Upper lobe of right lung (tissue), 1 donor: ENCODE measurements around the gene ZBTB44. TPM values are rescaled to one million over a fixed set of nuclear protein-coding genes. Genes with fewer than 3 reads are reported as not detected.
"Not testable (repeated sequence)": the region's sequence is repeated elsewhere in the genome, so short reads cannot be mapped to it uniquely, and the experiment has no call there.

ENCODE experiments used
- ATAC-seq: fragments of 200-7000 bp; cut with Tn5 transposase; one replicate; pipeline ENCODE4 v1.9.1; 2020; ENCODE audit warnings: mild to moderate bottlenecking, moderate library complexity
- DNase-seq: peaks from one replicate; pipeline ENCODE4 v3.0.0-alpha.2; 2020
- H3K27ac ChIP-seq: fragments of 200-600 bp; one replicate; pipeline ENCODE4 v1.8.0; 2022
- H3K27me3 ChIP-seq: fragments of 200-600 bp; one replicate; pipeline ENCODE4 v1.8.0; 2022; ENCODE audit warnings: mild to moderate bottlenecking
- H3K36me3 ChIP-seq: fragments of 200-600 bp; one replicate; pipeline ENCODE4 v1.8.0; 2022
- H3K4me1 ChIP-seq: fragments of 200-600 bp; one replicate; pipeline ENCODE4 v1.8.0; 2022
- H3K4me3 ChIP-seq: fragments of 200-600 bp; one replicate; pipeline ENCODE4 v1.8.0; 2022; ENCODE audit warnings: mild to moderate bottlenecking
- H3K9me3 ChIP-seq: fragments of 200-600 bp; one replicate; pipeline ENCODE4 v1.8.0; 2022
- intact Hi-C: fragments of 100-400 bp; cut with DNase I; formaldehyde crosslinking; loops from one replicate; pipeline ENCODE4 v1.11.0; 2022
- total RNA-seq: library from RNA; stranded (reverse); fragmentation: NEBNext Ultra II Directional; extraction: Animal tissue kit (Norgen Biotek cat#: 25700); gene quantifications from one replicate; pipeline ENCODE4 v1.2.1, GENCODE V29; 2021
- TF ChIP-seq, protein P1 (sequence below): fragments of 200-600 bp; IDR thresholded peaks from one replicate; pipeline ENCODE4 v1.8.0; 2022; ENCODE audit warnings: antibody characterized with exemption
- donor health status: DM: no; HTN: yes; CAD: no; lungs with severe emphysema.

ZBTB44 gene
- total RNA-seq, 1 donor from 2014 or later, result 52.9 TPM

DNA sequence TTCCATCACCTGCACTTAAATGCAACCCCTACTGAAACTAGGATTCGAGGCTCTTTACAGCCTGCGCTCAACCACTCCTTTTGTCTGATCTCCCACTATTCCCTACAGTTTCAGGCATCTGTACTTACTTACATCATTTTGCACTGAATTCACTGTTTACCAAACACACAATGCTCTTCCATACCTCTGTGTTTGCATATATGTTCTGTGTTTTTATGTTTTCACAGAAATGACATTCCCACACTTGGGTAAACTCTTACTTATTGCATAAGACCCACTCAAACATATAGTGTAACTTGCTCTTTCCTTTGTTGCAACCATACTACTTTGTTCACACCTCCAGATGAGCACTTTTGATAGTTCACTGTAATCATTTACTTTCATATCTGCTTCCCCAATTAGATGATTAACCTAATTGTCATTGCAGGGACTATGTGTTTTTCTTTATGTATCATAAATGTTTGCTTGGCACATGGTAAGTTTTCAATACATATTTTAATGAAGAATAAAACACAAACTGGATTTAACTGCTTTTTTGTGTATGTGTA is 54.6 kb downstream of the ZBTB44 start:
- peaks cover 17% of the 10 kb centered on the region for H3K36me3 ChIP-seq
- no peaks in the 10 kb centered on the region for H3K4me1 ChIP-seq
- no peaks in the 10 kb centered on the region for H3K9me3 ChIP-seq
- DNase-seq (no peak), ATAC-seq (no peak)
- TF ChIP-seq, protein P1, sequence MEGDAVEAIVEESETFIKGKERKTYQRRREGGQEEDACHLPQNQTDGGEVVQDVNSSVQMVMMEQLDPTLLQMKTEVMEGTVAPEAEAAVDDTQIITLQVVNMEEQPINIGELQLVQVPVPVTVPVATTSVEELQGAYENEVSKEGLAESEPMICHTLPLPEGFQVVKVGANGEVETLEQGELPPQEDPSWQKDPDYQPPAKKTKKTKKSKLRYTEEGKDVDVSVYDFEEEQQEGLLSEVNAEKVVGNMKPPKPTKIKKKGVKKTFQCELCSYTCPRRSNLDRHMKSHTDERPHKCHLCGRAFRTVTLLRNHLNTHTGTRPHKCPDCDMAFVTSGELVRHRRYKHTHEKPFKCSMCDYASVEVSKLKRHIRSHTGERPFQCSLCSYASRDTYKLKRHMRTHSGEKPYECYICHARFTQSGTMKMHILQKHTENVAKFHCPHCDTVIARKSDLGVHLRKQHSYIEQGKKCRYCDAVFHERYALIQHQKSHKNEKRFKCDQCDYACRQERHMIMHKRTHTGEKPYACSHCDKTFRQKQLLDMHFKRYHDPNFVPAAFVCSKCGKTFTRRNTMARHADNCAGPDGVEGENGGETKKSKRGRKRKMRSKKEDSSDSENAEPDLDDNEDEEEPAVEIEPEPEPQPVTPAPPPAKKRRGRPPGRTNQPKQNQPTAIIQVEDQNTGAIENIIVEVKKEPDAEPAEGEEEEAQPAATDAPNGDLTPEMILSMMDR, result no peak
- no peak overlapping the region for H3K27ac ChIP-seq
- H3K27me3 ChIP-seq, result no peaks in the 10 kb centered on the region
- H3K4me3 ChIP-seq, result no peak overlapping the region
- intact Hi-C loops, result no loop called here

DNA sequence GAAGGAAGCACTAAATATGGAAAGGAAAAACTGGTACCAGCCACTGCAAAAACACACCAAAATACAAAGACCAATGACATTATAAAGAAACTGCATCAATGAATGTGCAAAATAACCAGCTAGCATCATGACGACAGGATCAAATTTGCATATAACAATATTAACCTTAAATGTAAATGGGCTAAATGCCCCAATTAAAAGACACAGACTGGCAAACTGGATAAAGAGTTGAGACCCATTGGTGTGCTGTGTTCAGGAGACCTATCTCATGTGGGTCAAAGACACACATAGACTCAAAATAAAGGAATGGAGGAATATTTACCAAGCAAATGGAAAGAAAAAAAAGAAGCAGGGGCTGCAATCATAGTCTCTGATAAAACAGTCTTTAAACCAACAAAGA is 63.0 kb downstream of the ZBTB44 start:
- DNase-seq, ATAC-seq, H3K4me1 ChIP-seq, intact Hi-C loops, H3K4me3 ChIP-seq, H3K27me3 ChIP-seq, H3K36me3 ChIP-seq, H3K9me3 ChIP-seq, H3K27ac ChIP-seq: not testable (repeated sequence)

DNA sequence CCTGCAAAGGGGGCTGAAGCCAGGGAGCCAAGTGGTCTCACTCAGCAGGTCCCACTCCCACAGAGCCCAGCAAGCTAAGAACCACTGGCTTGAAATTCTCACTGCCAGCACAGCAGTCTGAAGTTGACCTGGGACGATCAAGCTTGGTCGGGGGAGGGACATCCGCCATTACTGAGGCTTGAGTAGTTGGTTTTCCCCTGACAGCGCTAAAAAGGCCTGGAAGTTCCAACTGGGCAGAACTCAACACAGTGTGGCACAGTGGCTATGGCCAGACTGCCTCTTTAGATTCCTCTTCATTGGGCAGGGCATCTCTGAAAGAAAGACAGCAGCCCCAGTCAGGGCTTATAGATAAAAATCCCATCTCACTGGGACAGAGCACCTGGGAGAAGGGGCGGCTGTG is 64.8 kb downstream of the ZBTB44 start:
- H3K36me3 ChIP-seq, intact Hi-C loops, H3K27ac ChIP-seq, DNase-seq, ATAC-seq, H3K27me3 ChIP-seq, H3K4me1 ChIP-seq, H3K9me3 ChIP-seq, H3K4me3 ChIP-seq: not testable (repeated sequence)

DNA sequence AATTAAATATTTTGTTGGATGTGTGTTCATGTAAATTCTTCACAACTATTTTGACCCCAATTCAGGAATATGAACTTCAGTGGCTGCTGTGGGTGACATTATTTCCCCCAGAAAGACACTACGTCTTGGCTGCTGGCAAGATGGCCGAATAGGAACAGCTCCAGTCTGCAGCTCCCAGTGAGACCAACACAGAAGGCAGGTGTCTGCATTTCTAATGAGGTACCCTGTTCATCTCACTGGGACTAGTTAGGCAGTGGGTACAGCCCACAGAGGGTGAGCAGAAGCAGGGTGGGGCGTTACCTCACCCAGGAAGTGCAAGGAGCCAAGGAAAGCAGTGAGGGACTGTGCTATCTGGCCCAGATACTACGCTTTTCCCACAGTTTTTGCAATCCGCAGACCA is 65.3 kb downstream of the ZBTB44 start:
- Histone ChIP-seq H3K4me1 (no peaks in the 10 kb centered on the region), H3K36me3 (no peaks in the 10 kb centered on the region), H3K4me3 (no peak overlapping the region), H3K27me3 (no peaks in the 10 kb centered on the region), H3K9me3 (peaks cover 4% of the 10 kb centered on the region), H3K27ac (no peak overlapping the region)
- ATAC-seq, result no peak
- intact Hi-C loops, result no loop called here
- no peak for DNase-seq
- TF ChIP-seq, protein P1, result no peak

DNA sequence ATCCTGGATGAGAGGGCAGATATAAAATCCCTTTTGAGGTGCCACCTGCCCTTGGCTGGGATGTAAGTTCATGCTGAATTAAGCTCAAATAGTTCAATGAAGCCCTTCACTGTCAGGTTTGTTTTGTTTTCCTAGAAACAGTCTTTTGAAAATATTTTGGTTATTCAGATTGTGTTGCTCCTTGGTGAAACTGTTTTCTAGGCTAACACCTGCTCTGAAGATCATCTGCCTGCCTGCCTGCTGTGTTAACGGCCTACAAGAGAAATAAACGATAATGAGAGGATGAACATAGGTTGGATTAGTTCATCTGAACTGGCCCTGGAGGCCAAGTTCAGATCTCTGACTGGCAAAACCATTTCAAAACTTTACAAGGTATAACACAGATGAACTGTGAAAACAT is 67.4 kb downstream of the ZBTB44 start:
- Histone ChIP-seq H3K4me3 (no peak overlapping the region), H3K27me3 (no peaks in the 10 kb centered on the region), H3K4me1 (peaks cover 8% of the 10 kb centered on the region), H3K9me3 (peaks cover 4% of the 10 kb centered on the region), H3K27ac (no peak overlapping the region), H3K36me3 (no peaks in the 10 kb centered on the region)
- intact Hi-C loops, result no loop called here
- TF ChIP-seq, protein P1, result no peak
- DNase-seq (no peak), ATAC-seq (no peak)

DNA sequence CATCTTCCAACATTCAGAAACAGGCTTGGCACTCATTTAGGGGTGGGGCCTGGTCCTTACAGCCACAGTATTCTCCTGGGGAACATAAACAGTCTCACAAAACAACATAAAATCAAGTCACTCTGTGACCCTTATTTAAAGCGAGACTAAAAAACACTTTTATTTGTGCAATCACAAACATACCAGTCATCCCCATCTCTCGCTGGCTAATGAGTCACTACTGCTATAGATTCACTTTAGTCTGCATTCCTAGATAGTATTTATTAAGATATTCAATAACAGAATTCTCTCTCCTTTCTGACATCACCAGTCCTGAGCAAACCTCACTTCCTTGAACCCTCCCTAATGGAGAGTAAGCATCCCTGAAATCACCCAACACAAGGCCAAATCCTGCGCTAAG is 68.0 kb downstream of the ZBTB44 start:
- intact Hi-C loops, result no loop called here
- Histone ChIP-seq H3K9me3 (peaks cover 1% of the 10 kb centered on the region), H3K4me3 (no peak overlapping the region), H3K36me3 (no peaks in the 10 kb centered on the region), H3K27ac (no peak overlapping the region), H3K27me3 (no peaks in the 10 kb centered on the region), H3K4me1 (peaks cover 8% of the 10 kb centered on the region)
- TF ChIP-seq, protein P1, result no peak
- ATAC-seq, result no peak
- DNase-seq, result no peak

DNA sequence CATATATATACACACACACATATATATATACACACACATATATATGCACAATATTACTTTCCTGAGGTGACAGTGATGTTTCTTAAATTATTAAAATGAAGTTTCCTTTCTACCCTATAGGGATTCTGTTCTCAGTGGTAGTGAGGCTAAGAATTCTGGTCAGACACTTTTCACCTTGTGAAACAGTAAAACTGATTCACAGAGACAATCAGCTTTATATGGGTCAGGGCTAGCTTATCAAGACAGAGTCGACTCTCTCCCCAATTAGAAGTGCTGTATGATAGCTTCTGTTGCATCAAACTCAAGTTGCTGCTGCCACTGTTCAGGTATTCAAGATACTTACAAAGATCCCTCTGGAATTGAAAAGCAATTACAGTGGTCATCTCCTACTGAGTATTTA is 68.4 kb downstream of the ZBTB44 start:
- H3K4me1 ChIP-seq, result peaks cover 8% of the 10 kb centered on the region
- H3K9me3 ChIP-seq, result no peaks in the 10 kb centered on the region
- TF ChIP-seq, protein P1, result no peak
- DNase-seq, result no peak
- H3K27ac ChIP-seq, result no peak overlapping the region
- no peaks in the 10 kb centered on the region for H3K27me3 ChIP-seq
- no peak overlapping the region for H3K4me3 ChIP-seq
- H3K36me3 ChIP-seq, result no peaks in the 10 kb centered on the region
- ATAC-seq, result no peak
- intact Hi-C loops, result no loop called here

DNA sequence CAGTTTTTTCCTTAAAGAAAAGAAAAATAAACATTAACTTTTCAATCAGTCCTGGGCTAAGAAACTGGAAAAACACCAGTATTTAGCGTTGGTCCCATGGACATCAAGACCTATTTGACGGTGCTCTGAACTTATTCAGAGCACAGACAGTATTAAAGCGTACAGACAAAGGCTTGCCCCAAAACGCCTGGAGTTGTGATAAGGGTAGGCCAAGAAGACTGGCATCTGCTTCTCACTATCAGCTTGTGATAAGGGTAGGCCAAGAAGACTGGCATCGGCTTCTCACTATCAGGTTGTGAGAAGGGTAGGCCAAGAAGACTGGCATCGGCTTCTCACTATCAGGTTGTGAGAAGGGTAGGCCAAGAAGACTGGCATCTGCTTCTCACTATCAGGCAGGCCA is 69.3 kb downstream of the ZBTB44 start:
- H3K9me3 ChIP-seq, DNase-seq, intact Hi-C loops, H3K36me3 ChIP-seq, H3K4me3 ChIP-seq, ATAC-seq, H3K27me3 ChIP-seq, H3K27ac ChIP-seq, H3K4me1 ChIP-seq: not testable (repeated sequence)
